HG03103 (cell line): ENCODE data around the gene FGF21.

Experiments used
- ATAC-seq: cut with Tn5 transposase; IDR thresholded peaks from one replicate; pipeline ENCODE4 v1.9.1; 2021; ENCODE audit warnings: low read depth; ENCODE audit not compliant: unreplicated experiment

The FGF21 gene

GRCh38 chr19:48726556-48726955, 28.8 kb upstream of the FGF21 start:
- ATAC-seq, result no peak

- no peak for ATAC-seq
These were observed 26.2 kb upstream of the FGF21 start for GRCh38 chr19:48728911-48729664.

- ATAC-seq, result no peak
These were observed 23.9 kb upstream of the FGF21 start for GRCh38 chr19:48731452-48731851.

- no peak for ATAC-seq
These were observed 20.7 kb upstream of the FGF21 start for GRCh38 chr19:48734625-48735024.

- no peak for ATAC-seq
These were observed 20.2 kb upstream of the FGF21 start for GRCh38 chr19:48735031-48735615.

GRCh38 chr19:48737360-48737998, 17.8 kb upstream of the FGF21 start:
- ATAC-seq, result no peak

- peak; percentile 74 for ATAC-seq
These were observed 16.5 kb upstream of the FGF21 start for GRCh38 chr19:48738557-48739403.

- no peak for ATAC-seq
These were observed 15.7 kb upstream of the FGF21 start for GRCh38 chr19:48739404-48740163.

GRCh38 chr19:48740164-48740972, 15.0 kb upstream of the FGF21 start, which contains the start of gene RASIP1:
RASIP1 (minus strand) TSS chr19:48740610; CDS start chr19:48740282, 328 bp downstream.
- ATAC-seq, result no peak

GRCh38 chr19:48741129-48741999, 14.0 kb upstream of the FGF21 start:
- no peak for ATAC-seq

GRCh38 chr19:48742096-48742495, 13.2 kb upstream of the FGF21 start:
- ATAC-seq, result no peak

GRCh38 chr19:48745208-48745995, 9.9 kb upstream of the FGF21 start:
- no peak for ATAC-seq

GRCh38 chr19:48746110-48746509, 9.2 kb upstream of the FGF21 start:
- ATAC-seq, result no peak

GRCh38 chr19:48746738-48747575, 8.4 kb upstream of the FGF21 start, which contains the start of gene IZUMO1:
IZUMO1 (minus strand) TSS chr19:48746909; CDS start chr19:48745859, 1,050 bp downstream.
- no peak for ATAC-seq

- no peak for ATAC-seq
These were observed 5.6 kb upstream of the FGF21 start for GRCh38 chr19:48749571-48750198.

- ATAC-seq, result no peak
These were observed 5.0 kb upstream of the FGF21 start for GRCh38 chr19:48750351-48750750.
